Endodermal cell (in vitro differentiated cells): ENCODE data around the gene LIMS2. TPM values are rescaled to one million over a fixed set of nuclear protein-coding genes. Genes with fewer than 3 reads are reported as not detected.

ENCODE experiments used
- DNase-seq: peaks from one replicate; pipeline ENCODE4 v3.0.0-alpha.2; 2017
- H3K27ac ChIP-seq: 2 replicates; pipeline ENCODE4 v1.5.1; 2013; ENCODE audit warnings: mild to moderate bottlenecking, low read depth, low read length, moderate library complexity
- H3K27me3 ChIP-seq: 2 replicates; pipeline ENCODE4 v1.6.1; 2013; ENCODE audit warnings: mild to moderate bottlenecking, low read length, moderate library complexity; ENCODE audit not compliant: insufficient read depth, control insufficient read depth, poor library complexity, severe bottlenecking
- H3K36me3 ChIP-seq: 2 replicates; pipeline ENCODE4 v1.7.0; 2013; ENCODE audit warnings: mild to moderate bottlenecking, low read length, moderate library complexity; ENCODE audit not compliant: control insufficient read depth, insufficient read depth
- H3K4me1 ChIP-seq: one replicate; pipeline ENCODE4 v1.7.0; 2013; ENCODE audit warnings: low read length; ENCODE audit not compliant: control insufficient read depth, insufficient read depth
- H3K4me3 ChIP-seq: 2 replicates; pipeline ENCODE4 v1.5.1; 2013; ENCODE audit warnings: mild to moderate bottlenecking, low read length, moderate library complexity
- H3K9ac ChIP-seq: 2 replicates; pipeline ENCODE4 v1.6.1; 2013; ENCODE audit warnings: mild to moderate bottlenecking, low read length, moderate library complexity; ENCODE audit not compliant: poor library complexity, severe bottlenecking; ENCODE audit errors: extremely low read depth
- H3K9me3 ChIP-seq: 2 replicates; pipeline ENCODE4 v1.6.1; 2013; ENCODE audit warnings: mild to moderate bottlenecking, low read length, moderate library complexity; ENCODE audit not compliant: control insufficient read depth
- H3K27ac Mint-ChIP-seq: 2 replicates; pipeline ENCODE4 v1.8.0; 2020; ENCODE audit warnings: mixed read lengths
- H3K27me3 Mint-ChIP-seq: 2 replicates; pipeline ENCODE4 v1.8.0; 2021; ENCODE audit warnings: mild to moderate bottlenecking, mixed read lengths; ENCODE audit not compliant: insufficient read depth
- H3K36me3 Mint-ChIP-seq: 2 replicates; pipeline ENCODE4 v1.8.0; 2020; ENCODE audit warnings: low read depth, mixed read lengths
- H3K4me1 Mint-ChIP-seq: 2 replicates; pipeline ENCODE4 v1.8.0; 2020; ENCODE audit warnings: mixed read lengths
- H3K4me3 Mint-ChIP-seq: 2 replicates; pipeline ENCODE4 v1.8.0; 2020; ENCODE audit warnings: mild to moderate bottlenecking, moderate library complexity, mixed read lengths
- H3K9me3 Mint-ChIP-seq: 2 replicates; pipeline ENCODE4 v1.8.0; 2020; ENCODE audit warnings: mild to moderate bottlenecking, mixed read lengths
- CTCF ChIP-seq: fragments of 200-600 bp; sonication (generic); conservative IDR thresholded peaks from 2 replicates; pipeline ENCODE4 v1.5.0; 2021; ENCODE audit warnings: antibody characterized with exemption, mild to moderate bottlenecking
- WGBS, 2 experiments: methylation state at CpG; one replicate each; pipeline versions ENCODE4 v1.1.5 to v1.1.7; 2013; ENCODE audit warnings: missing lambda C conversion rate in 2 of 2, mixed read lengths in 1 of 2; ENCODE audit not compliant: insufficient coverage in 1 of 2, insufficient read length in 1 of 2; 5-methylcytosine and 5-hydroxymethylcytosine counted together
- total RNA-seq, 2 donors: library from RNA; stranded (reverse); fragmentation: NEBNext Ultra II Directional in 1 of 2; extraction: Animal tissue kit (Norgen Biotek cat#: 25700) in 1 of 2; gene quantifications; 2 replicates in 1 of 2; 3 replicates in 1 of 2; pipeline ENCODE4 v1.2.1, GENCODE V29; 2021

Gene LIMS2
- total RNA-seq, 2 donors from 2014 or later, result 3.9 to 9.8 TPM

DNA sequence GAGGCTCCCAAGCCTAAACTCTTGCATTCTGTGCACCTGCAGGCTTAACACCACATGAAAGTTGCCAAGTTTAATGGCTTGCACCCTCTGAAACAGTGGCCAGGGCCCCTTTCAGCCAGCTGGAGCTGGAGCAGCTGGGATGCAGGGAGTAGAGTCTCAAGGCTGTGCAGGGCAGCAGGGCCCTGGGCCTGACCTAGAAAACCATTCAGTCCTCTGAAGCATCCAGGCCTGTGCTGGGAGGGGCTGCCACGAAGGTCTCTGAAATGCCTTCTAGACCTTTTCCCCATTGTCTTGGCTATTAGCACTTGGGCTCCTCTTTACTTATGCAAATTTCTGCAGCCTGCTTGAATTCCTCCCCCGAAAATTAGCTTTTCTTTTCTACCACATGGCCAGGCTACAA, 15.4 kb upstream of the LIMS2 start:
- Mint-ChIP-seq H3K27ac (no peak overlapping the region), H3K4me3 (no peak overlapping the region), H3K4me1 (no peaks in the 10 kb centered on the region), H3K27me3 (peaks cover 2% of the 10 kb centered on the region), H3K9me3 (peaks cover 47% of the 10 kb centered on the region), H3K36me3 (peaks cover 5% of the 10 kb centered on the region)
- Histone ChIP-seq H3K4me3 (peak overlapping the region; percentile 24), H3K9ac (no peak overlapping the region), H3K36me3 (no peaks in the 10 kb centered on the region), H3K9me3 (peaks cover 41% of the 10 kb centered on the region), H3K27ac (no peak overlapping the region), H3K27me3 (no peaks in the 10 kb centered on the region), H3K4me1 (no peaks in the 10 kb centered on the region)
- DNase-seq, result peak; percentile 48
- no peak for TF ChIP-seq CTCF
- WGBS, 2 experiments, result 76 to 89% methylated on average over 1 to 2 of the region's 2 CpGs

- H3K36me3 ChIP-seq, result no peaks in the 10 kb centered on the region
- Mint-ChIP-seq H3K4me1 (peaks cover 2% of the 10 kb centered on the region), H3K27me3 (peaks cover 2% of the 10 kb centered on the region), H3K36me3 (peaks cover 5% of the 10 kb centered on the region), H3K27ac (no peak overlapping the region), H3K9me3 (peaks cover 47% of the 10 kb centered on the region), H3K4me3 (no peak overlapping the region)
- no peak overlapping the region for H3K4me3 ChIP-seq
- TF ChIP-seq CTCF, result no peak
- peaks cover 41% of the 10 kb centered on the region for H3K9me3 ChIP-seq
- H3K27me3 ChIP-seq, result no peaks in the 10 kb centered on the region
- H3K9ac ChIP-seq, result no peak overlapping the region
- no CpG with 5 or more reads among the region's 1 CpG for WGBS, 2 experiments
- H3K4me1 ChIP-seq, result no peaks in the 10 kb centered on the region
- no peak overlapping the region for H3K27ac ChIP-seq
- no peak for DNase-seq
Measured at GRCh38 chr2:127688405-127688804, 13.1 kb upstream of the LIMS2 start.

- peaks cover 2% of the 10 kb centered on the region for H3K4me1 Mint-ChIP-seq
- H3K9ac ChIP-seq, result no peak overlapping the region
- no peak overlapping the region for H3K4me3 Mint-ChIP-seq
- H3K27ac Mint-ChIP-seq, result no peak overlapping the region
- DNase-seq, result no peak
- H3K27me3 Mint-ChIP-seq, result peaks cover 1% of the 10 kb centered on the region
- H3K4me1 ChIP-seq, result no peaks in the 10 kb centered on the region
- no peak for TF ChIP-seq CTCF
- WGBS, 2 experiments, result 79 to 91% methylated on average over 7 to 8 of the region's 8 CpGs
- H3K36me3 ChIP-seq, result no peaks in the 10 kb centered on the region
- H3K9me3 Mint-ChIP-seq, result peaks cover 26% of the 10 kb centered on the region
- no peaks in the 10 kb centered on the region for H3K36me3 Mint-ChIP-seq
- H3K9me3 ChIP-seq, result peaks cover 25% of the 10 kb centered on the region
- H3K27me3 ChIP-seq, result no peaks in the 10 kb centered on the region
- H3K27ac ChIP-seq, result no peak overlapping the region
- no peak overlapping the region for H3K4me3 ChIP-seq
Measured at GRCh38 chr2:127685410-127686080, 10.2 kb upstream of the LIMS2 start.
